Neural progenitor cell (in vitro differentiated cells): Measurements from ENCODE around the gene CES3.

ENCODE experiments used
- EZH2 ChIP-seq: fragments of 200-600 bp; sonication (generic); IDR thresholded peaks from 2 replicates; pipeline ENCODE4 v1.6.1; 2017; ENCODE audit warnings: antibody characterized with exemption, mild to moderate bottlenecking, moderate library complexity
- EZH2phosphoT487 ChIP-seq: fragments of 200-600 bp; sonication (generic); IDR thresholded peaks from 2 replicates; pipeline ENCODE4 v1.6.1; 2017; ENCODE audit warnings: antibody characterized with exemption
- TF ChIP-seq, protein P1 (sequence below): fragments of 200-600 bp; sonication (generic); IDR thresholded peaks from 2 replicates; pipeline ENCODE4 v1.5.1; 2017; ENCODE audit warnings: antibody characterized with exemption, mild to moderate bottlenecking

DNA sequence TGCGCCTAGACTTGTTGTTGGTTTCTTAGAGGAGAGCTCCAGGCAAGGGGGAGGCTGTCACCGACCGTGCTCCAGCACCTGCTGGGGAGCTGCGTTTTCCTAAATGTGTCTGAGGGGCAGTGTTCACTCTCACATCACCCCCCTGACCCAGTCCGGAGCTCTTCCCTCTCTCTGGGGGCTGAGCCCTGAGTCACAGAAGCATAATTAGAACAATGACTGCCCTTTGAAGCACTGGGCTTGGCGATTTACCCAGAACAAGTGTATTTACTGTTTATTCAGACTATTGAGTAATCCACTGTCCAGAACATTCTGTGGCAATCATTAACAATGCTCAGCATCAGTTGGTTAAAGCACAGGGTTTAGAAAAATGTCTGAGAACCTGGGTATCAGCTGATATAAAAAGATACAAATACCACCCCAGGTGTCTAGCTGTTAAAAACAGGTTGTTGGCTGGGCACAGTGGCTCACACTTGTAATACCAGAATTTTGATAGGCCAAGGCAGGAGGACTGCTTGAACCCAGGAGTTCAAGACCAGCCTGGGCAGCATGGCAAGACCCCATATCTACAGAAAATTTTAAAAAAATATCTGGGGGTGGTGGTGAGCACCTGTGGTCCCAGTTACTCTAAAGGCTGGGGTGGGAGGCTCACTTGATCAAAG lies 35.4 kb downstream of the CES3 start:
- TF ChIP-seq, protein P1, sequence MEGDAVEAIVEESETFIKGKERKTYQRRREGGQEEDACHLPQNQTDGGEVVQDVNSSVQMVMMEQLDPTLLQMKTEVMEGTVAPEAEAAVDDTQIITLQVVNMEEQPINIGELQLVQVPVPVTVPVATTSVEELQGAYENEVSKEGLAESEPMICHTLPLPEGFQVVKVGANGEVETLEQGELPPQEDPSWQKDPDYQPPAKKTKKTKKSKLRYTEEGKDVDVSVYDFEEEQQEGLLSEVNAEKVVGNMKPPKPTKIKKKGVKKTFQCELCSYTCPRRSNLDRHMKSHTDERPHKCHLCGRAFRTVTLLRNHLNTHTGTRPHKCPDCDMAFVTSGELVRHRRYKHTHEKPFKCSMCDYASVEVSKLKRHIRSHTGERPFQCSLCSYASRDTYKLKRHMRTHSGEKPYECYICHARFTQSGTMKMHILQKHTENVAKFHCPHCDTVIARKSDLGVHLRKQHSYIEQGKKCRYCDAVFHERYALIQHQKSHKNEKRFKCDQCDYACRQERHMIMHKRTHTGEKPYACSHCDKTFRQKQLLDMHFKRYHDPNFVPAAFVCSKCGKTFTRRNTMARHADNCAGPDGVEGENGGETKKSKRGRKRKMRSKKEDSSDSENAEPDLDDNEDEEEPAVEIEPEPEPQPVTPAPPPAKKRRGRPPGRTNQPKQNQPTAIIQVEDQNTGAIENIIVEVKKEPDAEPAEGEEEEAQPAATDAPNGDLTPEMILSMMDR, result no peak
- TF ChIP-seq EZH2 (no peak), EZH2phosphoT487 (no peak)
